ENCODE results near the gene POLR2E.

DNA sequence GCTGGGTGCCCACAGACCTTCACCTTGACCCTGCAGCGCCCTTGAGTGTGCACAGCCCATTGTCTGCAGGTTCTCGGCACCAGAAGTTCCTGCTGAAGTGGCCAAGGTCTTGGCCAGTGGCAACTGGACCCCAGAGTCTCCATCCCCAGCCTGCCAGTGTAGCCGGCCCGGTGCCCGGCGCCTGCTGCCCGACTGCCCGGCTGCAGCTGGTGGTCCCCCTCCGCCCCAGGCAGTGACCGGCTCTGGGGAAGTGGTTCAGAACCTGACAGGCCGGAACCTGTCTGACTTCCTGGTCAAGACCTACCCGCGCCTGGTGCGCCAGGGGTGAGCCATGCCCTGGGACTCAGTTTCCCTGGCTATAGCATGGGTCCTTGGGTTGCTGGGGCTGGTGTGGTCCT, 40.1 kb downstream of the POLR2E start:
- TF ChIP-seq, protein P1, sequence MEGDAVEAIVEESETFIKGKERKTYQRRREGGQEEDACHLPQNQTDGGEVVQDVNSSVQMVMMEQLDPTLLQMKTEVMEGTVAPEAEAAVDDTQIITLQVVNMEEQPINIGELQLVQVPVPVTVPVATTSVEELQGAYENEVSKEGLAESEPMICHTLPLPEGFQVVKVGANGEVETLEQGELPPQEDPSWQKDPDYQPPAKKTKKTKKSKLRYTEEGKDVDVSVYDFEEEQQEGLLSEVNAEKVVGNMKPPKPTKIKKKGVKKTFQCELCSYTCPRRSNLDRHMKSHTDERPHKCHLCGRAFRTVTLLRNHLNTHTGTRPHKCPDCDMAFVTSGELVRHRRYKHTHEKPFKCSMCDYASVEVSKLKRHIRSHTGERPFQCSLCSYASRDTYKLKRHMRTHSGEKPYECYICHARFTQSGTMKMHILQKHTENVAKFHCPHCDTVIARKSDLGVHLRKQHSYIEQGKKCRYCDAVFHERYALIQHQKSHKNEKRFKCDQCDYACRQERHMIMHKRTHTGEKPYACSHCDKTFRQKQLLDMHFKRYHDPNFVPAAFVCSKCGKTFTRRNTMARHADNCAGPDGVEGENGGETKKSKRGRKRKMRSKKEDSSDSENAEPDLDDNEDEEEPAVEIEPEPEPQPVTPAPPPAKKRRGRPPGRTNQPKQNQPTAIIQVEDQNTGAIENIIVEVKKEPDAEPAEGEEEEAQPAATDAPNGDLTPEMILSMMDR (IDR thresholded peaks at IDR 0.05; ENCODE audit: insufficient read depth, low read length), result no peak
- TF ChIP-seq, protein P2, sequence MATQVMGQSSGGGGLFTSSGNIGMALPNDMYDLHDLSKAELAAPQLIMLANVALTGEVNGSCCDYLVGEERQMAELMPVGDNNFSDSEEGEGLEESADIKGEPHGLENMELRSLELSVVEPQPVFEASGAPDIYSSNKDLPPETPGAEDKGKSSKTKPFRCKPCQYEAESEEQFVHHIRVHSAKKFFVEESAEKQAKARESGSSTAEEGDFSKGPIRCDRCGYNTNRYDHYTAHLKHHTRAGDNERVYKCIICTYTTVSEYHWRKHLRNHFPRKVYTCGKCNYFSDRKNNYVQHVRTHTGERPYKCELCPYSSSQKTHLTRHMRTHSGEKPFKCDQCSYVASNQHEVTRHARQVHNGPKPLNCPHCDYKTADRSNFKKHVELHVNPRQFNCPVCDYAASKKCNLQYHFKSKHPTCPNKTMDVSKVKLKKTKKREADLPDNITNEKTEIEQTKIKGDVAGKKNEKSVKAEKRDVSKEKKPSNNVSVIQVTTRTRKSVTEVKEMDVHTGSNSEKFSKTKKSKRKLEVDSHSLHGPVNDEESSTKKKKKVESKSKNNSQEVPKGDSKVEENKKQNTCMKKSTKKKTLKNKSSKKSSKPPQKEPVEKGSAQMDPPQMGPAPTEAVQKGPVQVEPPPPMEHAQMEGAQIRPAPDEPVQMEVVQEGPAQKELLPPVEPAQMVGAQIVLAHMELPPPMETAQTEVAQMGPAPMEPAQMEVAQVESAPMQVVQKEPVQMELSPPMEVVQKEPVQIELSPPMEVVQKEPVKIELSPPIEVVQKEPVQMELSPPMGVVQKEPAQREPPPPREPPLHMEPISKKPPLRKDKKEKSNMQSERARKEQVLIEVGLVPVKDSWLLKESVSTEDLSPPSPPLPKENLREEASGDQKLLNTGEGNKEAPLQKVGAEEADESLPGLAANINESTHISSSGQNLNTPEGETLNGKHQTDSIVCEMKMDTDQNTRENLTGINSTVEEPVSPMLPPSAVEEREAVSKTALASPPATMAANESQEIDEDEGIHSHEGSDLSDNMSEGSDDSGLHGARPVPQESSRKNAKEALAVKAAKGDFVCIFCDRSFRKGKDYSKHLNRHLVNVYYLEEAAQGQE (IDR thresholded peaks at IDR 0.05; ENCODE audit: insufficient replicate concordance, low read depth), result no peak
